Cardiac fibroblast (primary cell): ENCODE results near the gene NAT9.

Source experiments
- DNase-seq, 2 donors: peaks; one replicate each; pipeline versions ENCODE4 v3.0.0 to v3.0.0-alpha.2; 2010; ENCODE audit warnings: low read depth in 2 of 2
- H3K4me3 ChIP-seq, 2 donors: replicated peaks in 1 of 2; 1 replicate in 1 of 2; 2 replicates in 1 of 2; pipeline ENCODE4 v1.5.1; 2011; ENCODE audit warnings: low read depth in 2 of 2, low read length in 2 of 2, mild to moderate bottlenecking in 2 of 2, moderate library complexity in 1 of 2
- TF ChIP-seq, protein P1 (sequence below): IDR thresholded peaks from one replicate; pipeline ENCODE4 v1.5.1; 2011; ENCODE audit warnings: low read depth, mild to moderate bottlenecking, low read length, inconsistent platforms

NAT9 gene

GRCh38 chr17:74739227-74739831 is 36.8 kb downstream of the NAT9 start:
- no peak for DNase-seq
- no peak overlapping the region for H3K4me3 ChIP-seq
- TF ChIP-seq, protein P1, sequence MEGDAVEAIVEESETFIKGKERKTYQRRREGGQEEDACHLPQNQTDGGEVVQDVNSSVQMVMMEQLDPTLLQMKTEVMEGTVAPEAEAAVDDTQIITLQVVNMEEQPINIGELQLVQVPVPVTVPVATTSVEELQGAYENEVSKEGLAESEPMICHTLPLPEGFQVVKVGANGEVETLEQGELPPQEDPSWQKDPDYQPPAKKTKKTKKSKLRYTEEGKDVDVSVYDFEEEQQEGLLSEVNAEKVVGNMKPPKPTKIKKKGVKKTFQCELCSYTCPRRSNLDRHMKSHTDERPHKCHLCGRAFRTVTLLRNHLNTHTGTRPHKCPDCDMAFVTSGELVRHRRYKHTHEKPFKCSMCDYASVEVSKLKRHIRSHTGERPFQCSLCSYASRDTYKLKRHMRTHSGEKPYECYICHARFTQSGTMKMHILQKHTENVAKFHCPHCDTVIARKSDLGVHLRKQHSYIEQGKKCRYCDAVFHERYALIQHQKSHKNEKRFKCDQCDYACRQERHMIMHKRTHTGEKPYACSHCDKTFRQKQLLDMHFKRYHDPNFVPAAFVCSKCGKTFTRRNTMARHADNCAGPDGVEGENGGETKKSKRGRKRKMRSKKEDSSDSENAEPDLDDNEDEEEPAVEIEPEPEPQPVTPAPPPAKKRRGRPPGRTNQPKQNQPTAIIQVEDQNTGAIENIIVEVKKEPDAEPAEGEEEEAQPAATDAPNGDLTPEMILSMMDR: no peak

- DNase-seq: peak in 1 of 2 donors; percentile 53
- TF ChIP-seq, protein P1: no peak
- H3K4me3 ChIP-seq: no peak overlapping the region
These were observed 37.8 kb downstream of the NAT9 start for GRCh38 chr17:74738051-74738996.

DNA sequence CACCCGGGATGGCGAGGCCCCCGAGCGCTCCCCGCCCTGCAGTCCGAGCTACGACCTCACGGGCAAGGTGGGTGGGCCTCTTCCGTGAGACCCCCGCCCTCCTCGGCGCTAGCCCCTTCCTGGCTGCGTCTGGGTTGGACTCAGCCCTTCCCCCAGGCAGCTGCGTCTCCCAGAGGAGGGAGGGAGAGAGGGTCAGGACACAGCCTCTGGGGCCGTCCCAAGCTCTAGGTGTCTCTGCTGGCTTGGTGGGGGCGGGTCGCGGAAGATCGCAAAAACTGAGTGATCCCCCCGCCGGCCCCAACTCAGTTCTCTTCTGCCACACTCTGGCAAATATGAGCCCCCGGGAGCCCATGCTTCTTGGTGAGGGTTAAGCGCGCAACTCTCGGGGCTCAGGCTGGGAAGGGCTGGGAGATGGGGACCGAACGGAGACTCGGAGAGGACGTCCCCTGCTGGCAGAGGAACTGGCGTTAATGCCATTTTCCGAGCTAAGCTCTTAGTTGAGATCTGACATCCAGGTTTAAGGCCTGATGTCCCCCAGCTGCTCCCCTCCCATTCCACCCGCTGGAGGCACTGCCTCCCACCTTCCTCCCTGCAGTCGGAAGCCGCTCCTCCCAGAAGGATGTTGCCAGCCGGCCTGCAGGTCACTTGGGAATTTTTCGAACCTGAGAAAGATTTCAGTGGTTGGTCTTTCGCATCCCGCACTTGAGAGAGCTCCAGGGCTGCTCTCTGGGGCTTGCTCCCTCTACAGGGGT is 38.7 kb downstream of the NAT9 start:
- TF ChIP-seq, protein P1: no peak
- DNase-seq: peak in 1 of 2 donors; percentile 48
- peak overlapping the region in 1 of 2 donors; percentile 15 for H3K4me3 ChIP-seq

DNA sequence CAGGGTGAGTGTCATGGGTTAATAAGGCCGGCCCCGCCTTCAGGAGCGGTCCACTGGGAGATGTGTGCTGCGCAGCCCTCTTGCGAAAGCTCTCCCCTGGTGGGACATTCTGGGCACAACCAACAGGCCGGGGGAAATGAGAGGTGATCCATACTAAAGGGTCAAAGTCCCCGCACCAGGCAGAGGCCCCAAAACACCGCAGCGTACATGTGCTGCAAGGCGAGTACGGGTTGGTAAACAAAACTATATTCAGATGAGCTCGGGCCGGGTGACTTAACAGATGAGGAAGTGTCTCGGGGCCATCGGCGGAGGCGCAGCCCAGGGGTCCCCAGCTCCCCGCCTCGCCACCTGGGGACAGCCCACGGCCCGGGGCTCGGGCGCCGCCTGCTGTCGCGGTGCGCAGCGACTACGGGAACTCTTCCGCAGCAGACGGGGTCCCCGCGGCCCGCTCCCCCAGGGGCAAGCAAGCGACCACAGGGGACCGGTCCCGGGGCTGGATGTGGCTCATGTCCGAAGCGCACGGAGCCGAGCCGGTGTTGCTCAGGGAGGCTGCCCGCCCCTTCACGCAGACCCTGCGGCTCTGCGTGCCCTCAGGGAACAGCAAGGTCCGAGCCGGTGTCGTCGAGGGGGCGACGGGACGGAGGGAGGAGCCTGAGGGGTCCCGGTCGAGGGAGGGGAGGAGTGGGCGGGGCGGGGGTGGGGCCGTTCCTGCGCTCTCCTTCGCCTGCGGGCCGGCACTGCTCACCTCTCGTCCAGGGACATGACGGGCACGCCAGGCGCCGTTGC is 39.4 kb downstream of the NAT9 start, which contains the start of gene RAB37:
RAB37 (plus strand) TSS at position 744 of the 786 bp plus-strand sequence; CDS start at position 761, 17 bp downstream.
- H3K4me3 ChIP-seq: peak within 1 kb of the TSS in 1 of 2 donors; percentile 15
- TF ChIP-seq, protein P1: peak; percentile 7
- peak; percentile 47 to 55 for DNase-seq

DNA sequence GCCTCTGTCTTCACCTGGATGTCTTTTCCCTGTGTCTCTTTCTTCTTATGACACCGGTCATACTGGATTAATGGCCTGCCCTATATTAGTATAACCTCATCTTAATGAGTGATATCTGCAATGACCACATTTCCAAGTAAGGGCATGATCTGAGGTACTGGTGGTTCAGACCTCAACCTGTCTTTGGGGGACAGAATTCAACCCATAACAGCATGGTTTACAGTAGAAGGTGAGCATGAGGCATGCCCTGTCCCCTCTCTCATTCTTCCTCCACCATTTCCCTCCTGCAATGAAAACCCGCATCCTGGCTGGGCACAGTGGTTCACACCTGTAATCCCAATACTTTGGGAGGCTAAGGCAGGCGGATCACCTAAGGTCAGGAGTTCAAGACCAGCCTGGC is 41.9 kb downstream of the NAT9 start:
- no peak overlapping the region for H3K4me3 ChIP-seq
- no peak for DNase-seq
- TF ChIP-seq, protein P1: no peak
